GM18502 (cell line): ENCODE results near the gene STXBP5L.
"Not testable (repeated sequence)": the region's sequence is repeated elsewhere in the genome, so short reads cannot be mapped to it uniquely, and the experiment has no call there.

Experiments used
- ATAC-seq: cut with Tn5 transposase; IDR thresholded peaks from one replicate; pipeline ENCODE4 v1.9.1; 2021; ENCODE audit warnings: mild to moderate bottlenecking; ENCODE audit not compliant: unreplicated experiment, poor library complexity

The STXBP5L gene

GRCh38 chr3:121223116-121223515 lies 315.1 kb downstream of the STXBP5L start:
- no peak for ATAC-seq

GRCh38 chr3:121228971-121229370 lies 321.0 kb downstream of the STXBP5L start:
- ATAC-seq: no peak

GRCh38 chr3:121230194-121230593 lies 322.2 kb downstream of the STXBP5L start:
- not testable (repeated sequence) for ATAC-seq

- no peak for ATAC-seq
Observed at GRCh38 chr3:121231872-121232271, 323.9 kb downstream of the STXBP5L start.

- ATAC-seq: no peak
Observed at GRCh38 chr3:121232309-121233225, 324.6 kb downstream of the STXBP5L start.

- ATAC-seq: no peak
Observed at GRCh38 chr3:121243208-121243607, 335.2 kb downstream of the STXBP5L start.

- no peak for ATAC-seq
Observed at GRCh38 chr3:121252676-121253075, 344.7 kb downstream of the STXBP5L start.

GRCh38 chr3:121269389-121269788 lies 361.4 kb downstream of the STXBP5L start:
- no peak for ATAC-seq

- ATAC-seq: no peak
Observed at GRCh38 chr3:121274411-121274810, 366.4 kb downstream of the STXBP5L start.

GRCh38 chr3:121295452-121295851 lies 387.4 kb downstream of the STXBP5L start:
- ATAC-seq: no peak

- no peak for ATAC-seq
Observed at GRCh38 chr3:121295979-121296378, 388.0 kb downstream of the STXBP5L start.

- no peak for ATAC-seq
Observed at GRCh38 chr3:121324320-121324719, 416.3 kb downstream of the STXBP5L start.

- no peak for ATAC-seq
Observed at GRCh38 chr3:121330118-121330517, 422.1 kb downstream of the STXBP5L start.

- ATAC-seq: no peak
Observed at GRCh38 chr3:121330634-121331033, 422.6 kb downstream of the STXBP5L start.

GRCh38 chr3:121355960-121356359 lies 448.0 kb downstream of the STXBP5L start:
- ATAC-seq: not testable (repeated sequence)

GRCh38 chr3:121362035-121362734 lies 454.2 kb downstream of the STXBP5L start:
- ATAC-seq: peak; percentile 92

GRCh38 chr3:121388308-121388707 lies 480.3 kb downstream of the STXBP5L start:
- ATAC-seq: not testable (repeated sequence)

- not testable (repeated sequence) for ATAC-seq
Observed at GRCh38 chr3:121395967-121396366, 488.0 kb downstream of the STXBP5L start.

- ATAC-seq: not testable (repeated sequence)
Observed at GRCh38 chr3:121398051-121398450, 490.0 kb downstream of the STXBP5L start.

GRCh38 chr3:121399820-121400219 lies 491.8 kb downstream of the STXBP5L start:
- ATAC-seq: no peak

- no peak for ATAC-seq
Observed at GRCh38 chr3:121405631-121406030, 497.6 kb downstream of the STXBP5L start.
